Ectodermal cell (in vitro differentiated cells): ENCODE measurements around the gene ZNF827.

ENCODE experiments used
- H3K27ac ChIP-seq: 2 replicates; pipeline ENCODE4 v1.7.0; 2013; ENCODE audit warnings: mild to moderate bottlenecking, low read depth, low read length; ENCODE audit not compliant: insufficient read depth, poor library complexity, severe bottlenecking
- H3K27me3 ChIP-seq: 2 replicates; pipeline ENCODE4 v1.7.0; 2013; ENCODE audit warnings: mild to moderate bottlenecking, low read length; ENCODE audit not compliant: insufficient read depth, control insufficient read depth, poor library complexity, severe bottlenecking
- H3K36me3 ChIP-seq: one replicate; pipeline ENCODE4 v1.7.0; 2013; ENCODE audit warnings: low read length; ENCODE audit not compliant: control insufficient read depth, insufficient read depth
- H3K4me1 ChIP-seq: one replicate; pipeline ENCODE4 v1.7.0; 2013; ENCODE audit warnings: low read length; ENCODE audit not compliant: control insufficient read depth, insufficient read depth
- H3K4me3 ChIP-seq: 2 replicates; pipeline ENCODE4 v1.7.0; 2013; ENCODE audit warnings: low read depth, low read length, control low read depth; ENCODE audit not compliant: insufficient read depth
- H3K9me3 ChIP-seq: 2 replicates; pipeline ENCODE4 v1.7.0; 2013; ENCODE audit warnings: mild to moderate bottlenecking, low read length, moderate library complexity; ENCODE audit not compliant: control insufficient read depth
- WGBS, 2 experiments: methylation state at CpG; one replicate each; pipeline ENCODE4 v1.1.7; 2013; ENCODE audit warnings: missing lambda C conversion rate in 2 of 2; 5-methylcytosine and 5-hydroxymethylcytosine counted together

The ZNF827 gene

GRCh38 chr4:145951931-145952330, 13.3 kb upstream of the ZNF827 start:
- Histone ChIP-seq H3K9me3 (no peaks in the 10 kb centered on the region), H3K36me3 (no peaks in the 10 kb centered on the region), H3K27ac (no peak overlapping the region), H3K27me3 (no peaks in the 10 kb centered on the region), H3K4me1 (no peaks in the 10 kb centered on the region), H3K4me3 (no peak overlapping the region)
- 93 to 95% methylated on average over 2 of the region's 2 CpGs for WGBS, 2 experiments

GRCh38 chr4:145945431-145946155, 7.0 kb upstream of the ZNF827 start:
- Histone ChIP-seq H3K9me3 (no peaks in the 10 kb centered on the region), H3K36me3 (no peaks in the 10 kb centered on the region), H3K27me3 (no peaks in the 10 kb centered on the region), H3K27ac (no peak overlapping the region), H3K4me3 (no peak overlapping the region), H3K4me1 (no peaks in the 10 kb centered on the region)
- WGBS, 2 experiments = 88 to 94% methylated on average over 2 of the region's 2 CpGs

- H3K4me3 ChIP-seq = no peak overlapping the region
- WGBS, 2 experiments = 90 to 99% methylated on average over 1 to 2 of the region's 2 CpGs
- no peaks in the 10 kb centered on the region for H3K27me3 ChIP-seq
- H3K36me3 ChIP-seq = no peaks in the 10 kb centered on the region
- H3K27ac ChIP-seq = no peak overlapping the region
- no peaks in the 10 kb centered on the region for H3K4me1 ChIP-seq
- H3K9me3 ChIP-seq = no peaks in the 10 kb centered on the region
Measured at GRCh38 chr4:145944886-145945285, 6.3 kb upstream of the ZNF827 start.

GRCh38 chr4:145939856-145940255, 1.2 kb upstream of the ZNF827 start:
- H3K27ac ChIP-seq = no peak overlapping the region

GRCh38 chr4:145939441-145939750, 773 bp upstream of the ZNF827 start:
- WGBS, 2 experiments = 39 to 48% methylated on average over 2 of the region's 2 CpGs
- H3K27ac ChIP-seq = no peak overlapping the region

More at GRCh38 chr4:145939856-145940255, 1.2 kb upstream of the ZNF827 start:
- H3K4me3 ChIP-seq = no peak overlapping the region
- no peaks in the 10 kb centered on the region for H3K36me3 ChIP-seq
- H3K27me3 ChIP-seq = peaks cover 16% of the 10 kb centered on the region
- peaks cover 7% of the 10 kb centered on the region for H3K4me1 ChIP-seq
- H3K9me3 ChIP-seq = no peaks in the 10 kb centered on the region

GRCh38 chr4:145937971-145938611, 532 bp downstream of the ZNF827 start:
- peaks cover 7% of the 10 kb centered on the region for H3K4me1 ChIP-seq
- no peaks in the 10 kb centered on the region for H3K9me3 ChIP-seq
- H3K27ac ChIP-seq = peak overlapping the region; percentile 62
- no peaks in the 10 kb centered on the region for H3K36me3 ChIP-seq
- WGBS, 2 experiments = 0 to 1% methylated on average over 5 to 15 of the region's 18 CpGs
- H3K4me3 ChIP-seq = peak overlapping the region; percentile 70
- peaks cover 17% of the 10 kb centered on the region for H3K27me3 ChIP-seq

More at GRCh38 chr4:145939441-145939750, 773 bp upstream of the ZNF827 start:
- Histone ChIP-seq H3K27me3 (peaks cover 17% of the 10 kb centered on the region), H3K4me3 (peak overlapping the region; percentile 70), H3K4me1 (peaks cover 7% of the 10 kb centered on the region), H3K9me3 (no peaks in the 10 kb centered on the region), H3K36me3 (no peaks in the 10 kb centered on the region)

GRCh38 chr4:145936997-145937901, 1.4 kb downstream of the ZNF827 start:
- no peak overlapping the region for H3K27ac ChIP-seq

GRCh38 chr4:145936142-145936996, 2.3 kb downstream of the ZNF827 start:
- H3K36me3 ChIP-seq = no peaks in the 10 kb centered on the region
- no peaks in the 10 kb centered on the region for H3K9me3 ChIP-seq
- 0% methylated on average over 61 to 64 of the region's 70 CpGs for WGBS, 2 experiments
- H3K4me3 ChIP-seq = peak overlapping the region; percentile 70
- H3K27me3 ChIP-seq = peaks cover 17% of the 10 kb centered on the region
- H3K4me1 ChIP-seq = peaks cover 7% of the 10 kb centered on the region
- no peak overlapping the region for H3K27ac ChIP-seq

More at GRCh38 chr4:145936997-145937901, 1.4 kb downstream of the ZNF827 start:
- peaks cover 7% of the 10 kb centered on the region for H3K4me1 ChIP-seq
- no peaks in the 10 kb centered on the region for H3K36me3 ChIP-seq
- H3K4me3 ChIP-seq = peak overlapping the region; percentile 70
- peaks cover 17% of the 10 kb centered on the region for H3K27me3 ChIP-seq
- WGBS, 2 experiments = 0% methylated on average over 89 to 95 of the region's 95 CpGs
- H3K9me3 ChIP-seq = no peaks in the 10 kb centered on the region

- no peaks in the 10 kb centered on the region for H3K9me3 ChIP-seq
- 8 to 10% methylated on average over 15 to 18 of the region's 18 CpGs for WGBS, 2 experiments
- H3K27ac ChIP-seq = no peak overlapping the region
- H3K4me1 ChIP-seq = peaks cover 7% of the 10 kb centered on the region
- H3K27me3 ChIP-seq = peaks cover 17% of the 10 kb centered on the region
- H3K4me3 ChIP-seq = peak overlapping the region; percentile 70
- no peaks in the 10 kb centered on the region for H3K36me3 ChIP-seq
Measured at GRCh38 chr4:145935253-145936141, 3.1 kb downstream of the ZNF827 start.
